HG02885 (cell line): ENCODE measurements around the gene SLC25A30.
"Not testable (repeated sequence)": the region's sequence is repeated elsewhere in the genome, so short reads cannot be mapped to it uniquely, and the experiment has no call there.

ENCODE experiments used
- ATAC-seq: cut with Tn5 transposase; IDR thresholded peaks from one replicate; pipeline ENCODE4 v1.9.1; 2021; ENCODE audit warnings: mild to moderate bottlenecking; ENCODE audit not compliant: unreplicated experiment, poor library complexity

SLC25A30 gene

GRCh38 chr13:45393941-45394570 lies 24.1 kb downstream of the SLC25A30 start:
- no peak for ATAC-seq

GRCh38 chr13:45392811-45393210 lies 25.4 kb downstream of the SLC25A30 start:
- no peak for ATAC-seq

- no peak for ATAC-seq
These were observed 26.2 kb downstream of the SLC25A30 start for GRCh38 chr13:45391926-45392325.

DNA sequence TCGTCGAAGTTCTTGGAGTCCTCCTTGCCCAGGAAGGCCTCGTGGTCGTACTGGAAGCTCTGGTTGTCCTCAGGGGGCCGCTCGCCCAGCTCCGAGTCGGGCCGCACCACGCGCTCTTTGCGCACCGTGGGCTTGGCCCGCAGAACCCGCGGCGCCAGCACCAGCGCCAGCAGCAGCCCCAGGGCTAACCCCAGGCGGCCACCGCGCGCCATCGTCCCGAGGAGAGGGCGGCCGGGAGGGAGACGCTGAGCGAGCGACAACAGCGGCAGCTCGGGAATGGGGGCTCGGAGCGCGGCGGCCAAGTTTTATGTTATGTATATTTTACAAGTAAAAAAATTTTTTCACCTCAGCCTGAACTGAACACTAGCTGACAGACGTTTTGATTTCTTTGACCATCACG lies 27.0 kb downstream of the SLC25A30 start:
- ATAC-seq, result not testable (repeated sequence)

- not testable (repeated sequence) for ATAC-seq
These were observed 27.8 kb downstream of the SLC25A30 start for GRCh38 chr13:45390348-45390747.

DNA sequence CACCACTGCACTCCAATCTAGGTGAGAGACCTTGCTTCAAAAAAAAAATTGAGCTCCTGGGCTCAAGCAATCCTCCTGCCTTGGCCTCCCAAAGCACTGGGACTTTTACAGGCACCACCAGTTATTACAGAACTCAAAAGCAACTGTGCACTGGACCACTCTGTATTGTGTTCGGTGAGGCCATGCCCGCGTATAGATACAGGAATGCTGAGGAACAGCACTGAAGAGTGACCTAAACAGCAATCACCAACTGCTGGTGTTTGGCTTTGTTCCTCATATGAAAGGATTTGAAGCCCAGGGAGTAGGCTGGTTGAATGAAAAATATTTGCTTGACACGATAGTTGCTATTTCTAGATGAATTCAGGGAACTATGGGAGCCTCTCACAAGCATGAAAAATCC lies 29.5 kb downstream of the SLC25A30 start:
- no peak for ATAC-seq

DNA sequence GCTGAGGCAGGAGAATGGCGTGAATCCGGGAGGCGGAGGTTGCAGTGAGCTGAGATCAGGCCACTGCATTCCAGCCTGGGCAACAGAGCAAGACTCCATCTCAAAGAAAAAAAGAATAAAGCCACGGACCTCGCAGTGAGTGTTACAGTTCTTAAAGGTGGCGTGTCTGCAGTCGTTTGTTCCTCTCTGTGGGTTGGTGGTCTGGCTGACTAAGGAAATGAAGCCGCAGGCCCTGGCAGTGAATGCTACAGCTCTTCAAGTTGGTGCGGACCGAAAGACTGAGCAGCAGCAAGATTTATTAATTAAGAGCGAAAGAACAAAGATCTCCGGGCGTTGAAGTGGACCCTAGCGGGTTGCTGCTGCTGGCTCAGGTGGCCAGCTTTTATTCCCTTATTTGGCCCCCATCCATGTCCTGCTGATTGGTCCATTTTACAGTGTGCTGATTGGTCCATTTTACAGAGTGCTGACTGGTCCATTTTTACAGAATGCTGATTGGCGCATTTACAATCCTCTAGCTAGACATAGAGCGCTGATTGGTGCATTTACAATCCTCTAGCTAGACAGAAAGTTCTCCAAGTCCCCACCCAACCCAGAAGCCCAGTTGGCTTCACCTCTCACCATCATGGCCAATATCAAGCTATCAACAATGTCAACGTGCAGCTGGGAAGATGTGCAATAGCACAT lies 31.1 kb downstream of the SLC25A30 start:
- ATAC-seq, result not testable (repeated sequence)

- ATAC-seq, result no peak
These were observed 32.1 kb downstream of the SLC25A30 start for GRCh38 chr13:45385907-45386553.

DNA sequence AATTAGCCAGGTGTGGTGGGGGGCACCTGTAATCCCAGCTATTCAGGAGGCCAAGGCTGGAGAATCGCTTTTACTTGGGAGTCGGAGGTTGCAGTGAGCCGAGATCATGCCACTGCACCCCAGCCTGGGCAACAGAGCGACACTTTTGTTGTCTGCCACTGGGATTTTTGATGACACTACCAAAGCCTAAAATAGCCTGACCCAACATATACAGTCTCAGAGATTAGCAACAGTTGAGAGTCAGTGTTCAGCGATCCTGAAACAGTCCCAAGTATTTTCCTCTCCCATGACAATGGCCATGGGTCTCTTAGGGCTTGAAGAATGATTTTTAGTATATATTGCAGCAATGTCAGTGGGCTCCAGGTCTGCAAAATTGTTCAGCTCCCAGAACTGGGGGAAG lies 32.9 kb downstream of the SLC25A30 start:
- no peak for ATAC-seq

DNA sequence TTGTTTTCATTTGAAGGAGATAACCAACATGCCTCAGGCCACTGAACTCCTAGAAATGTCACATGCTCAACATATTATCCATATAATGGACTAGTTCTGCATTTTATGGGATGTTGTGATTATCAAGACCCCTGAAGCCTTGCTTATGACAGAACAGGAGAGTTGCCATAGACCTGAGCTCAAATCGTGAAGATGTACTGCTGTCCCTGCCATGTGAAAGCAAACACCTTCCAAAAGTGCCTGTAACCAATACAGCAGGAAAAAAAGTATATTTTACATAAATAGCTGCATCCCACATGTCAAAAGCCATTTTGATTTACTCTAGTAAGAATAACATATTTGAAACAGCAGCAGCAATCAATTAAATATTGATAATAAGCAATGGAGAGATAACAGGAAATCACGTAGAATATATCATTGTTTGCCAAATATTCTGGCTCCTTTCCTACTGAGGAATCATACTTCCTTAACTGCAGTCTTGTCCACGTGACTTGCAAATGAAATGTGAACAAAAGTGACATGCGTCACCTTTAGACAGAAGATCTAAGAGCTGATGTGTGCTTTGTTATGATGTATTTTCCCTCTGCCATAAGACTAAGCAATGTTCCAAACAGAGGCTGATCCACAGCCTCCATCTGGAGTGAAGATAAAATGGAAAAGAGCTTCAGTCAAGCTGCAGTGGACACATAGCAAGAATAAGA lies 33.5 kb downstream of the SLC25A30 start:
- no peak for ATAC-seq

- not testable (repeated sequence) for ATAC-seq
These were observed 35.4 kb downstream of the SLC25A30 start for GRCh38 chr13:45382739-45383138.

- no peak for ATAC-seq
These were observed 37.0 kb downstream of the SLC25A30 start for GRCh38 chr13:45381196-45381595.

GRCh38 chr13:45380708-45381107 lies 37.5 kb downstream of the SLC25A30 start:
- ATAC-seq, result not testable (repeated sequence)

GRCh38 chr13:45379516-45379915 lies 38.7 kb downstream of the SLC25A30 start:
- not testable (repeated sequence) for ATAC-seq

- ATAC-seq, result not testable (repeated sequence)
These were observed 39.4 kb downstream of the SLC25A30 start for GRCh38 chr13:45378786-45379185.

GRCh38 chr13:45377314-45377713 lies 40.9 kb downstream of the SLC25A30 start:
- not testable (repeated sequence) for ATAC-seq

- ATAC-seq, result not testable (repeated sequence)
These were observed 41.5 kb downstream of the SLC25A30 start for GRCh38 chr13:45376651-45377050.

DNA sequence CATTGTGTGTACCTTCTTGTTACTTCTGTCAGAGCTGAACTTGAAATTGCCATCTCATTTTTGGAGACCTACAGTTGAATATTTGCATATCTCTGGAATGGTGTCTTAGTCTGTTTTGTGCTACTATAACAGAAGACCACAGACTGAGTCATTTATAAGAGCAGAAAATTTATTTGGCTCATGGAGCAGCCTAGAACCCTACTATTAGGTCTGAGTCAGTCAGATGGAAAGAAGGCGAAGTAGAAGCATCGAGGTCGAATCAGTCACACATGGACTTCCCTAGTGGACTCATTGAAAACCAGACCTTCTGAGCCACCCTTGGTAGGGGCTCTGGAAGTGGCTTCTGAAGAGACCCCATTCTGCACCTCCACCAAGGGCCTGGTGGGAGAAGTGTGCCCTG lies 43.3 kb downstream of the SLC25A30 start:
- no peak for ATAC-seq

- ATAC-seq, result no peak
These were observed 45.0 kb downstream of the SLC25A30 start for GRCh38 chr13:45373162-45373547.

DNA sequence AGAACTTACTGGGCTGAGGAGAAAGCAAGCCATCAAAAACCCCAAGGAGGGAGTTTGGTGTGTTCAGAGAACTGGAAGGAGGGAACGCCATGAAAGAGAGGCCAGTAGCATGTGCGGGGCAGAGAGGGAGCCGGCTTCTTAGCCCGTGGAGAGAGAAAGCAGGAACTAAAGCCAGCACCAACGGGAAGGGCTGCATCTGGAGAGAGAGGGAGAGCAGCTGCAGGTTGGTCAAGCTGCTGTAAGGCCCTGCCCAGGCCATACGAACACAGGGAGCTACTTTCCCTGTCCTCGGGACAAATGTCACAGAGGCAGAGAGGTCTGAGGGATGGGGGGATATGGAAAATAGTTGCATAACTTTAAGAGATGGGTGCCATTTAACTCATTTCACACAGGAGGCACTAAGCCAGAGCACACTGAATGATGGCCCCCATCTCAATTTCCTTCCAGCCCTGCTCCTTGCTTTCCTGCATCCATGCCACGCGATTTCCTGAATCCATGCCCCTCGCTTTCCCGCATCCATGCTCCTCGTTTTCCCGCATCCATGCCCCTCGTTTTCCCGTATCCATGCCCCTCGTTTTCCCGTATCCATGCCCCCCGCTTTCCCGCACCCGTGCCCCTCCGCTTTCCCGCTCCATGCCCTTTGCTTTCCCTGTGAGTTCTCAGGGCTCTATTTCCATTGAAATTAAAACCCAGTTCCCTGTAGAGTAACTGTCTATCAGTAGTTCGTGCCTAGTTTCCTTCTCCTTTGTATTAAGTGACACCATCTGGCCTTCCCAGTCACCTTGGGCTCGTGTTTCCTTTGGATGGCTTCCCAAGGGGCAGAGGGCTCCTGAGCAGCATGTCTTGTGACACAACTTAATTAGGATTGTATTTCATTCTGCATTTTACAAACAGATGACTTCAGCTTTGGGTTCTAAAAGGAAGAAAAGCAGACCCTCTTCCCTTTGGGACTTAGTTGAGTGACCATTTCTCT lies 45.7 kb downstream of the SLC25A30 start:
- ATAC-seq, result no peak
